NCI-H226 (cell line): ENCODE data around the gene CA14.
"Not testable (repeated sequence)": the region's sequence is repeated elsewhere in the genome, so short reads cannot be mapped to it uniquely, and the experiment has no call there.

ENCODE experiments used
- DNase-seq: peaks from one replicate; pipeline ENCODE4 v3.0.0-alpha.2; 2015

Gene CA14

GRCh38 chr1:150236614-150237100 is 20.9 kb upstream of the CA14 start:
- DNase-seq, result no peak

- not testable (repeated sequence) for DNase-seq
Observed at GRCh38 chr1:150237176-150237575, 20.4 kb upstream of the CA14 start.

- no peak for DNase-seq
Observed at GRCh38 chr1:150237746-150238145, 19.8 kb upstream of the CA14 start.

- no peak for DNase-seq
Observed at GRCh38 chr1:150243003-150243402, 14.6 kb upstream of the CA14 start.

GRCh38 chr1:150249936-150250335 is 7.6 kb upstream of the CA14 start:
- DNase-seq, result no peak

- DNase-seq, result no peak
Observed at GRCh38 chr1:150256198-150256553, 1.4 kb upstream of the CA14 start.

GRCh38 chr1:150256554-150257341 is 826 bp upstream of the CA14 start:
- no peak for DNase-seq

- DNase-seq, result no peak
Observed at GRCh38 chr1:150259217-150259616, 1.6 kb downstream of the CA14 start.

GRCh38 chr1:150259758-150260669 is 2.4 kb downstream of the CA14 start:
- DNase-seq, result peak; percentile 70

- DNase-seq, result no peak
Observed at GRCh38 chr1:150261367-150261766, 3.8 kb downstream of the CA14 start.

GRCh38 chr1:150262388-150263320 is 5.1 kb downstream of the CA14 start:
- DNase-seq, result no peak

GRCh38 chr1:150263549-150263948 is 6.0 kb downstream of the CA14 start:
- DNase-seq, result no peak

- no peak for DNase-seq
Observed at GRCh38 chr1:150267896-150268295, 10.3 kb downstream of the CA14 start.

GRCh38 chr1:150268340-150268704 is 10.7 kb downstream of the CA14 start:
- DNase-seq, result no peak

- peak; percentile 98 for DNase-seq
Observed at GRCh38 chr1:150268705-150269403, 11.3 kb downstream of the CA14 start, which contains the start of gene APH1A. Gene APH1A, minus strand, starts transcription at chr1:150269016. Its CDS starts 206 bp downstream, at chr1:150268810.

- no peak for DNase-seq
Observed at GRCh38 chr1:150269451-150269850, 11.9 kb downstream of the CA14 start.

GRCh38 chr1:150271291-150271959 is 13.9 kb downstream of the CA14 start:
- DNase-seq, result no peak

GRCh38 chr1:150273311-150273710 is 15.7 kb downstream of the CA14 start:
- no peak for DNase-seq

- DNase-seq, result no peak
Observed at GRCh38 chr1:150280138-150280707, 22.6 kb downstream of the CA14 start.

GRCh38 chr1:150281221-150281757 is 23.7 kb downstream of the CA14 start:
- peak; percentile 31 for DNase-seq
